HepG2 (cell line): ENCODE results near the gene PSKH1. TPM values are rescaled to one million over a fixed set of nuclear protein-coding genes. Genes with fewer than 3 reads are reported as not detected.

Experiments used
- HMG20B ChIP-seq: conservative IDR thresholded peaks from 2 replicates; pipeline ENCODE4 v1.6.1; 2016; ENCODE audit warnings: missing genetic modification reagents, missing compliant biosample characterization
- PAF1 ChIP-seq: IDR thresholded peaks from 2 replicates; pipeline ENCODE4 v1.6.1; 2016; ENCODE audit warnings: missing genetic modification reagents, missing compliant biosample characterization
- PHF20 ChIP-seq: sonication (generic); formaldehyde crosslinking; IDR thresholded peaks from 2 replicates; pipeline ENCODE4 v1.5.0; 2020; ENCODE audit warnings: mild to moderate bottlenecking, missing genetic modification reagents
- PLRG1 ChIP-seq: fragments of 450-650 bp; conservative IDR thresholded peaks from 2 replicates; pipeline ENCODE4 v1.6.1; 2016
- RFX1 ChIP-seq: fragments of 450-650 bp; IDR thresholded peaks from 2 replicates; pipeline ENCODE4 v1.6.1; 2017
- SOX13 ChIP-seq, 3 experiments: fragments of 450-650 bp in 1 of 3; sonication (generic) in 1 of 3; formaldehyde crosslinking in 1 of 3; IDR thresholded peaks in 2 of 3; conservative IDR thresholded peaks in 1 of 3; 2 replicates each; pipeline versions ENCODE4 v1.5.0 to v1.6.1; 2016 to 2020; ENCODE audit warnings: antibody characterized with exemption in 1 of 3, mild to moderate bottlenecking in 1 of 3, missing compliant biosample characterization in 1 of 3, missing genetic modification reagents in 1 of 3, moderate library complexity in 1 of 3
- SP1 ChIP-seq, 2 experiments: fragments of 450-650 bp in 1 of 2; sonication (generic) in 1 of 2; formaldehyde crosslinking in 1 of 2; IDR thresholded peaks; 2 replicates each; pipeline versions ENCODE4 v1.4.0 to v1.6.1; 2016 to 2020; ENCODE audit warnings: missing genetic modification reagents in 1 of 2
- ZBED4 ChIP-seq: sonication (generic); formaldehyde crosslinking; IDR thresholded peaks from 2 replicates; pipeline ENCODE4 v1.4.0; 2020; ENCODE audit warnings: missing genetic modification reagents, borderline replicate concordance
- ZBTB21 ChIP-seq: sonication (generic); formaldehyde crosslinking; IDR thresholded peaks from 2 replicates; pipeline ENCODE4 v1.4.0; 2020; ENCODE audit warnings: missing genetic modification reagents
- ZC3H13 ChIP-seq: sonication (generic); formaldehyde crosslinking; IDR thresholded peaks from 2 replicates; pipeline ENCODE4 v1.8.1; 2023; ENCODE audit warnings: mild to moderate bottlenecking, missing genetic modification reagents, moderate library complexity
- ZFP1 ChIP-seq: IDR thresholded peaks from 2 replicates; pipeline ENCODE4 v1.6.1; 2016
- ZNF337 ChIP-seq: sonication (generic); formaldehyde crosslinking; IDR thresholded peaks from 2 replicates; pipeline ENCODE4 v1.5.1; 2020; ENCODE audit warnings: missing genetic modification reagents, low read depth, mild to moderate bottlenecking, borderline replicate concordance
- ZNF343 ChIP-seq: sonication (generic); formaldehyde crosslinking; IDR thresholded peaks from 2 replicates; pipeline ENCODE4 v1.4.0; 2020; ENCODE audit warnings: mild to moderate bottlenecking, missing genetic modification reagents
- ZNF597 ChIP-seq: sonication (generic); formaldehyde crosslinking; IDR thresholded peaks from 2 replicates; pipeline ENCODE4 v1.5.0; 2020; ENCODE audit warnings: missing genetic modification reagents
- ZNF749 ChIP-seq: sonication (generic); formaldehyde crosslinking; IDR thresholded peaks from 2 replicates; pipeline ENCODE4 v1.8.0; 2022; ENCODE audit warnings: mild to moderate bottlenecking, missing genetic modification reagents, moderate library complexity, borderline replicate concordance
- ZNF75D ChIP-seq: sonication (generic); formaldehyde crosslinking; IDR thresholded peaks from 2 replicates; pipeline ENCODE4 v1.8.1; 2023; ENCODE audit warnings: missing genetic modification reagents, mild to moderate bottlenecking, borderline replicate concordance
- ZSCAN12 ChIP-seq: sonication (generic); formaldehyde crosslinking; IDR thresholded peaks from 2 replicates; pipeline ENCODE4 v1.9.0; 2021; ENCODE audit warnings: mild to moderate bottlenecking, missing genetic modification reagents
- polyA plus RNA-seq, 8 experiments: library from polyadenylated mRNA; depleted of rRNA in 3 of 8; stranded (reverse) in 7 of 8; unstranded in 1 of 8; fragments of >200 nt; fragmentation: Illumina TruSeq in 4 of 8; extraction: Trizol in 4 of 8; gene quantifications; 2 replicates each; pipeline versions ENCODE4 v1.2.1 to v1.2.3, GENCODE V29; 2011 to 2016; ENCODE audit warnings: low read depth in 4 of 8, missing spikeins in 1 of 8, mixed read lengths in 1 of 8; ENCODE audit not compliant: insufficient read depth in 1 of 8
- total RNA-seq, 5 experiments: library from RNA; depleted of rRNA; stranded (reverse); fragments of >200 nt; fragmentation: Illumina TruSeq; extraction: Trizol; gene quantifications; 2 replicates each; pipeline ENCODE4 v1.2.3, GENCODE V29; 2016; ENCODE audit warnings: low read depth in 1 of 5

PSKH1 gene
- total and polyA plus RNA-seq, 2 of the 13 experiments (the other 11 are each of a cell fraction or from before 2014, with no cell fraction given), result 8.4 to 19.1 TPM

- no peak for TF ChIP-seq ZNF597 (CRISPR knock-in tag)
- 0 out of 2 replicates have a peak, but pooled peaks have one; percentile 59 for TF ChIP-seq ZNF749 (CRISPR knock-in tag)
- no peak for TF ChIP-seq SOX13 (IDR thresholded peaks at IDR 0.05)
- no peak for TF ChIP-seq SOX13 (CRISPR knock-in tag; conservative IDR thresholded peaks at IDR 0.05 in 1 of 2, IDR thresholded peaks at IDR 0.05 in 1 of 2)
- no peak for TF ChIP-seq ZSCAN12 (CRISPR knock-in tag)
- TF ChIP-seq HMG20B (CRISPR knock-in tag), result no peak
- 0 out of 2 replicates have a peak, but pooled peaks have one; percentile 21 for TF ChIP-seq ZNF343 (CRISPR knock-in tag)
- no peak for TF ChIP-seq ZNF337 (CRISPR knock-in tag)
- TF ChIP-seq ZBTB21 (CRISPR knock-in tag), result no peak
- TF ChIP-seq ZNF75D (CRISPR knock-in tag), result no peak
- no peak for TF ChIP-seq PAF1 (CRISPR knock-in tag)
- no peak for TF ChIP-seq PLRG1
- TF ChIP-seq RFX1, result no peak
- TF ChIP-seq SP1 (IDR thresholded peaks at IDR 0.05), result no peak
- TF ChIP-seq SP1 (CRISPR knock-in tag; IDR thresholded peaks at IDR 0.05), result no peak
- TF ChIP-seq ZC3H13, result no peak
- no peak for TF ChIP-seq ZFP1
- TF ChIP-seq ZBED4, result no peak; the same call in 1 of the 2 replicates
- TF ChIP-seq PHF20 (CRISPR knock-in tag), result no peak
These were observed 72.9 kb downstream of the PSKH1 start (continued) for GRCh38 chr16:67965668-67966548.
